ENCODE measurements around the gene UNC5C.

UNC5C gene

DNA sequence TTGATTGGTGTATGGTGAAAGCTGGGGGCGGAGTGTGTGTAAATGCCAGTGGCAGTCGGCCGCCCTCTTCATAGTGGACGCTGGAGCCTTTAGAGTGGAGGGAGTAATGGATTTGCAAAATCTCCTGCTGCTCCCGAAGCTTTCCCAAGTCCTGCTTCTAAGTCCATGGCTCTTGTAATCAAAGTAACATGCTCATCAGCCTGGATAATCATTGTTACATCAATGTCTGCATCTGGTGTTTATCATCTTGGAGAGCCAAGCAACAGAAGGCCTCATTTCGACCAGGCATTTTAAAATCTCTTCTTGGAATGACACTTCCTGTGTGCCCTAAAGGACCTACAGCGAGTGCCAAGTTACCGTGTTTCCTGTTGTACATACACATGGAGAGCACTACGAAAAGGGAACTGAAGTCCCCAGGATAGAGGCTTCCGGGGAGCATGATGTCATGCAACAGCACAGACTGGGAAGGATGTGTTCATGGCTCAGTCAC is 32.2 kb downstream of the UNC5C start:
- no peak for FAIRE-seq

DNA sequence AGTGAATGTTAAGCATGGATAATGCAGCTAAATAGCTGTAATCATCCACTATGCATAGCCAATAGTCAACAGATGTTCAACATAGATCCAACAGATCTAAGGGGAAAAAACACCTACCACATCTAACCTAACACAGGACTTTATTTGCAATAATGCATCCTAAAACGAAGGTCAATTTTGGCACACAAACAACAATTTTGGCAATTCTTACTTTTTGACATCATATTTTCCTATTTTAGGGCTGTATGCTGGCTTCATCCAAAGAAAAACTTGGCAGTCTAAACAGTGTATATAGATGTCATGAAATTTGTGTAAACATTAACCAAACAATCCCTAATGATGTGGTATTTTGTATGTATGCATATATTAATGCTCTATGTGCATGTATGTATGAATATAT is 33.2 kb downstream of the UNC5C start:
- FAIRE-seq = no peak

DNA sequence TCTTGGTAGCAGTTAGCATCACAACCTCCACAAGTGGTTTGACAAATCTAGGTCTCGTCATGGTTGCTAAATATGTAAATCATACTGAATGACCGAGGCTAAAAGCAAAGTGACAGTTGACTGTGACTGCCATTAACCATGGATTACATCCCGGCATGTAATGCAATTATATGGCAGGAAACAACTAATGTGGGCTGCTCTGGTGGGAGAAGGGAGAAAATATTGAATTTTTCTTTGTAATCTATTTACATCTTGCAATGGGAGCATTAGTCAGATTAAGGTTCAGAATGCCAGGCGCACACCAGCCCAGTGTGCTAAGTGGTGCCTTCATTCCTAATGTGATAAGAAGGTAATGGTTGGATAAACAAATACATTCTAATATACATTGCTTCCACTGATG is 35.8 kb downstream of the UNC5C start:
- no peak for FAIRE-seq

DNA sequence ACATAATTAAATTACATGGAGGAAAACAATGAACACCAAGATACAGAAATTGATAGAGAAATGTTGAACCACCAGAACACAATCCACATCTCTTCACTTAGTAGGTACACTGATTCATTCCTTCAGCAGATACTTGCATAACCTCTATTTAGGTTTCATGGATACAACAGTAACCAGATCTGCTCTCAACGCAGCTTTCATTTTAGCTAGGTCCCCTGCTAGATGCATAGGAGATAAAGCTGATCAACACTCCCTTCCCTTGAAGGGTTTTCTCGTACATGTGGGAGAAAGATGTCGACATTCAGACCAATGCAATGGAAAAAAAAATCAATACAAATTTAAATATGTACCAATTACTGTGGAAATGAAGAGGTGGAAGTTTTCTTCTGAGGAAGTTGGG is 37.3 kb downstream of the UNC5C start:
- FAIRE-seq = no peak

DNA sequence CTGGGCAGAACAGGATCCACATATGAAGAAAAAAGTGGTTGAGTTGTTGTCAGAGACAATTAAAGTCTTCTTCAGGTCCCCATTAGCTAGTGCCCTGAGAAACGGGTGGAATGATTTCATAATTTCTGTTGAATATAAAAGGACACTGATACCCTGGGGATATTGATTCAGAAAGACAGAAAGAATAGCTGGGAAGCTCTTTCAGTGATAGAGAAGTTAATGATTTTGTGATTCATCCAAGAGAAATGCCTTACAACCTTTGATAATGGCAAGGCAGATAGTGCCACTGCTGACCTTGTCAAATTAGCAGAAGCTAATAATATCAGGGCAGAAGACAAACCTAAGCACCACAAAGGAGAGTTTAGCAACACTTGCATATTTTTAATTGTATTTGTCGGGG is 37.9 kb downstream of the UNC5C start:
- no peak for FAIRE-seq

DNA sequence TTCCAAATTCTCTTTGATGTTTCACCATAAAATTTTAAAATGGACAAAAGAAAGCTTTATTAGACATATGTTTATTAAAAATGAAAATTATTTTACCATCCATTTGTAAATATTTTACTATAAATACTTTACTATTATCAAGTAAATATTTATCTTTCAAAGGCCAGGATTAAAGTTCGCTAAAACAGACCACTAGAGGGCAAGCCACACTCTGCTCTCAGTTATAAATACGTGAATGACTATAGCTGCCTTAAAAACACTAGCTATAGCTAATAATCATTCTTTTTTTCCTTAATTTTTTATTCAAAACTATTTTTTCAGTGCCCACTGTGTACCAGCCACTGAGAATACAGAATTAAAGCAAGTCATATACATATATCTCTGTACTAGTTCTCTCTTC is 38.6 kb downstream of the UNC5C start:
- FAIRE-seq = peak; percentile 94

DNA sequence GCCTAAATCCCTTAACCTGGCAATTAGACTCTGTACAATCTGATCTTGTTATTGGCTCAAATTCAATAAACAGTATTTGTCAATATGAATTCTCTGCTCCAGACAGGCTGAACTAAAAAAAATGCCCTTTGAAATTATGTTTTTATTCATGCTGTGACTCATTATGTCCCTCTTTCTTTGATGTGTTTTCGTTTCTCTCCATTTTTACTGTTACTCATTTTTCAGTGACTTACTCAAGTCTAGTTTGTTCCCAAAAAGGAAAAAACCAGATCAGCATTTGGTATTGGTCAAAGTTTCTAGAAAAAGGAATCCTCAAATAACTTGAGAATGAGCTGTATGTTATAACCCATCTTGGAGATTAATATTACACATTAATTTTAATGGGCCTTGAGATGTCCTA is 40.4 kb downstream of the UNC5C start:
- FAIRE-seq = no peak

DNA sequence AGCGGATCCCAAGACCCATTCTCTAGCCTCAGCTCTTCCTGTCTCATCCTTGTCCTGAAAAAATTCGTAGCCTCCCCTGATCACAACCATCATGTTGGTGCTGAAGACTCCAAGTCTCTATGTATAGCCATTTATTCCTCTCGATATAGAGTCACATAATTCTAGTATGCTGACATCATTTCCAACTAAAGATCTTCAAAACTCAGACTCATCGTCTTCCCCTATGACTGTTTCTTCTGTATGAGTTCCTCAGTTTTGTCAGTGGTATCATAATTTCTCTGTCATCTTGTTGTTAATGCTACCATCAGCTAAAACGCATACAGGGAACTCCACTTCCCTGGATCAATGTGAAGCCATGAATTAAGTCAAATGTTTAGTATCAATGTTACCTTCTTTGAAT is 41.2 kb downstream of the UNC5C start:
- FAIRE-seq = no peak

DNA sequence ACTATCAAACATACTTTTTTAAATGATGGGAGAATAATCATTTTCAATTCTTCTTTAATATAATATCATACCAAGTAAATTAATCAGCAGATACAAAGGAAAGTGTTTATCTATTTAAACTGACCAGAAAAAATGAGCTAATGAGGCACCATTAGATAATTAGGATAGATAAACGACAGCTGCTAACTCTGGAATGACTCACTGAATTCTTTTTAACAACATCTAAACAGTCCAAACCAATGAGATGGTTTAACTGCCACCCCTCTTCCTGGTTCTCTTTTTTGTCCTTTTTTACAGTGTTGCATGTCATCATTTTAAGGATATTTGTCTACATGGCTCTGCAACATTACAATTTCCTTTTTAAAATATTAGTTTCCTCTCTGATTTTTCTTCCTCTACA is 41.6 kb downstream of the UNC5C start:
- FAIRE-seq = no peak

DNA sequence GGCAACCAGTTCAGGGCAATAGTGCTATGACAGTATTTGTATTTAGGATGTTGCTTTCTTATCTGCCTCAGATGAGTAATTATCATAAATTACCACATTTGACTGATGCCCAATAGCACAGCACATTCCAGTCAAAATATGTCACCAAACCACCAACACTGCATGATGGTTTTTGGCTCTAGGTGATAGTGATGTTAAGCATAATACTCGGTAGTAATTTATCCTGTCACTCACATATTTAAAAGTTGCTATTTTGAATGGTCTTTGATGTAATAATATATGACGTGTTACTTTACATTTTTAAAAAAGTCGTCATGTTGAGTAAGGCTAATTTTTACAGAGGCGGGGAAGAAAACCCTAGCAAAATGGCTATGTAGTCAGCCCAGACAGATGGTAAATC is 42.5 kb downstream of the UNC5C start:
- no peak for FAIRE-seq

DNA sequence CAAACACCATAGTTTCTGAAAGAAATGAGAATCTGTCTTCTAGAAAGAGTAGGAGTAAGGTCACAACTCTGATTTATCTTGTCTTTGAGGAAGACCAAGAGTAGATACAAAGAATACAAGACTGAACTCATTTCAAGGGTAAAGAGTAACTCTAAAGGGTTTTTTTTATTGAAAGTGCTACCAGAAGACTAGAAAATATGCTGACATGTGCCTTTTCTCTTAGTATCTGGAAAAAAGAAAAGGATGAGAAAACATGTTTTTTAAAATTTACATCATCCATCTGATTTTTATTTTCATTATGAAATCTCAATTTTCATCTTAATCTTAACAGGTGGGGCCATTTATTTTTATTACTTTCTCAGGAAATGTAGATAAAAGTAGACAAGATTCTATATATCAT is 43.0 kb downstream of the UNC5C start:
- no peak for FAIRE-seq

DNA sequence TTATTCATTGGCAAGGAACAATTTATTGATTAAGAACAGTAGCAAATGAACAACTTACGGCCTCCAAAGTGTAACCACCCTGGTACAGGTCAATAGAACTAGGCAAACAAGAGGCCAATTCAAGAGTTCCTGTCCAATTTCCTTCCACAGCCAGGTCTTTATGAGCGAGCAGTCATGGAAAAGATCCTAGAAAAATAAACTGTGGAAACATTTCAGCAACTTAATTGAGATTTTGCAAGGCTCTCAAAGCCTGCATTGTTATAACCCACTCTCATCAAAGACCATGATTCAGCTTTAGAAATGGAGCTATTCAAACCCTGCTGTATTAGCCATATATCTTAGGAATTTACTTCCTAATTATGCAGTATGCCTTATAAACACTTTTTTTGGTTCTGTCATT is 43.6 kb downstream of the UNC5C start:
- no peak for FAIRE-seq

DNA sequence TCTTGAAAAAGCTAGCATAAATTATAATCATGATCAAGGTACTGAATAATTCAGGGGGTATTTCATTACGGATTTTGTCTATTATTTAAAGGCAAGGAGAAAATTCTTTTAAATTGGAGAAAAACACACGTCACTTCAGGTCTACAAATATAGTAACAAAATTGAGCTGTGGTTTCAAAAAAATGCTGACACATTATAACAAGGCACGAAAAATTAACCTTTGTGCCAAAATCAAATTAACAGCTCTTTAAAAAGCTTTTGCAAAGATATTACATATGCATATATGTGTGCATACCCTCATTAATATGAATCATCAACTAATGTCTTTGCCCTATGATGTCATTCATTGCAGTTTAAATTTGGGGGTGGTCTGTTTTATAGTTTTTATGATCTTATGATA is 44.3 kb downstream of the UNC5C start:
- FAIRE-seq = no peak

DNA sequence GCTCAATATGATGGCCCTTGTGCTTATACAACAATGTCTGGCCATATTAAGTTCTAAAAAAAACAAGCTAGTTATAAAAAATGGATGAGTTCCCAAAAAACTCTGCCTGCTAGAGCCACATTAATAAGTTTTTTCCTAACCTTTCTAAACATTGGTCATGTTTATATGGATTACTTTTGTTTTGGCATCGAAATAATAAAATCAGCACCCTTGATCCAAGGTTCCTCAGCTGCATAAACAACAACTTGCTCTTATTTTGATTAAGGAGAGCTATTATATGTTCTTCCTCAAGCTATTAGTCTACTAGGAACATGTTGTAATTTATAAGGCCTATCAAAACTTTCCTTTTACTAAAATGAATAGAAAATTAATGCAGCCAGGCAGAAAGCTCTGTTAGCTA is 48.4 kb downstream of the UNC5C start:
- FAIRE-seq = peak; percentile 66

DNA sequence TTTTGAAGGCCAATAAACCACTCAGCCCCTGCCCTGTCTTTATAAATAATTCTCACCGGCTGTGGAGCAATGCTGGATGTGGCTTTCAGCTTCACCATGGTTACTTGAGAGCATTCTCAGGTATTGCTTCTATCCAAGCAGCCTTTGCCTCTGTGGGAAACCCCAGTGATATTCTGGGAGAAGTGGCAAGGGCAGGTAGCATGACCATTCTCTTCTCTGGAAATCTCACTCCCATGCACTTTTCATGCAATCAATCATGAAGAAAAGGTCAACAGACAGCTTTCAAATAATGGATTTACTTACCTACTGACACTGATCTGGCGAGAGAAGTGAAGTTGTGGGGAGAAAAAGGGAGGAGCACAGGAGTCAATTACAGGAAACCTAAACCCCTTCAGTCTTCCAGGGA is 49.5 kb downstream of the UNC5C start:
- FAIRE-seq = no peak

DNA sequence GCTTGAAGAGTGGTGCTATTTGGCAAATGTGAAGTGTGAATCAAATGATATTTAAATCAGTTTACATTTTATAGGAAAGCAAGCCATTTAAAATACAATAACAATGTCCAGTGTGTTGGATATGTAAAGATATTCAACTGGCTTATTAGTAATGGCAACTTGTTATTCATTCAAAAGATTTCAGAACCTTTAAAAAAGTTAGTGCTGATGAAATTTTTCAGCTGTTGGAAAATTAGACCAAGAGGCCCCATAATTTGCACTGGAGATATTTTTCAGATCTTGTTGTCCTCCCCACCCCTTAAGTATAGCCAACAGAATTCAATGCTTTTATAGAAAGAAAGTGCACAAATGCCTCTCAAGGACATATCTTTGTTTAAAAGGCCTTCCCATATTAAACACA is 54.6 kb downstream of the UNC5C start:
- no peak for FAIRE-seq

DNA sequence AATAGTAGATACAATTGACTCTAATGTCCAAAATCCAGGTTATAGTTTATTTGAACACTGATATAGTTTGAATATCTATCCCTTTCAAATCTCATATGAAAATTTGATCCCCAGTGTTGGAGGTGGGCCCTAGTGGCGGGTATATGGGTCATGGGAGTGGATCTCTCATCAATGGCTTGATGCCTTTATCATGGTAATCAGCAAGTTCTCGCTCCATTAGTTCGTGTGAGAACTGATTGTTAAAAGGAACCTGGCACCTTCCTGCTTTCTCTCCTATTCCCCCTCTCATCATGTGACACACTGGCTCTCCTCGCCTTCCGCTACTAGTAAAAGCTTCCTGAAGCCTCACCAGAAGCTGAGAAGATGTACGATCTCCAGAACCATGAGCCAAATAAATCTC is 70.1 kb downstream of the UNC5C start:
- FAIRE-seq = no peak

DNA sequence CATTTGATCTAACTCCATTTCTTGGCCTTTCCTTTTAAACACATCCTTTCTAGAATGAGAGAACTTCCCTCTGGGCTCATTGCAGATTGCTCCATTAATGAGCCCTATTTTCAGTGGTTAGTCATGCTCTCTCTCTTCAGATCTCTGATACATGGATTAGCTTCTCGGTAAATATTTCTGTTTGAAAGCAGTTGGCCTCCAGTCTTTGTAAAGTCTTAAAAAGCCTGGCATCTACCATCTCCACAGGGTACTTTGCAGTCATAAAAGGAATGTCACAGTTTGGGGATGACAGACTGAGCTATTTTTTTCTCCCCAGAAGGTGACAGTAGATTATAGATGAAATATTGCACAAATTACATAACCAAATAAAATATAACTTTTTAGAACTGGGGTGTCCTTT is 72.7 kb downstream of the UNC5C start:
- FAIRE-seq = no peak

DNA sequence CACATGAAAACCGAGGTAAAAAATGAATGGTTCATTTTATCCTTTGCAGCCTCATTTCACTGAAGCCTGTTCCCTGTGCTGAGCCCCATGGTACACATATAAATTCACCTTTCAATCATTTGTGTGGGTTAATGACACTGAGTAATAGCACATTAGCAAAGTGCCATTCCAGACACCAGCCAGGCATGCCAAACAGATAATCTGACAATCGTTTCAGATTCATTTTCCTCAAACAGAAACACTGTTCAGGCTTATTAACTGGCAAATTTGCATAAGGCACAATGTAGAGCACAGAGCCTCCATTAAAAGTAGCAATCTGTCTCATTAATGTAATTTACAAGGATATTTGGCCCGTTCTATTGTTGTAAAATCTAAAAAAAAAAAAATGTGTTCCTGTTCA is 76.2 kb downstream of the UNC5C start:
- no peak for FAIRE-seq

DNA sequence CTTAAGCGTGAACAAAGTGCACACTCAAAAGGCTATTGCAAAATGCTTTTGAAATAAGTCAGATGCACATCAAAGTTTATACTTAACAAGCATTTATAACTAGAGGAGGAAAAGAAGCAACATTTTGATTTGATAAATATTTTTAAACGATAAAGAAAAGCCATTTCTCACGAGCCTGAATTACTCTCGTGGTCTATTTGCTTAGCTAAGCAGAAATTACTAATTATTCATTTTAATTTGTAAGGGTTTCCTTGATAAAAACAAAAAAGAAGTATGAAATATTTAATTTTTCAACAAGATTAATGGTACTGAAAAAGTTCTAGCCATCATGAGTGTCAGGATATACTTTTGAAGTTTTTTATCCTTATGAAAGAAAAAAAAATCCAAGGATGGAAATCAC is 78.2 kb downstream of the UNC5C start:
- FAIRE-seq = no peak

DNA sequence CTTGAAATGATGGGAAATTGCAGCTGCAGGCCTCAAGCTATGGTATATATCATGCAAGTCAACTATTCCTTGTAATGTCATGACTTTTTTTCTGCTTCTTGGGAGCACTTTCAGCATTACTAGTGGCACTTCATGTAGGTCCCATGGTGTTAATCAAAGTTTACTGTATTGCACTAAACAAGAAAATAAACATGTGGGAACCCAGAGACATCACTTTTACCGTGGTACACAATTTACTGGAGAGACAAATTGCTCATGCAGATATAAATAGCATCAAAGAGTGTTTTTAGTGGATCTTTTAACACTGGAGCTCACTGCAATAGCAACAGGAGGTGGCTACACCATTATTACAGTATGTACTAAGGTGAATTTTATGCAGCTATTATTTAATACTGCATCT is 79.2 kb downstream of the UNC5C start:
- no peak for FAIRE-seq

DNA sequence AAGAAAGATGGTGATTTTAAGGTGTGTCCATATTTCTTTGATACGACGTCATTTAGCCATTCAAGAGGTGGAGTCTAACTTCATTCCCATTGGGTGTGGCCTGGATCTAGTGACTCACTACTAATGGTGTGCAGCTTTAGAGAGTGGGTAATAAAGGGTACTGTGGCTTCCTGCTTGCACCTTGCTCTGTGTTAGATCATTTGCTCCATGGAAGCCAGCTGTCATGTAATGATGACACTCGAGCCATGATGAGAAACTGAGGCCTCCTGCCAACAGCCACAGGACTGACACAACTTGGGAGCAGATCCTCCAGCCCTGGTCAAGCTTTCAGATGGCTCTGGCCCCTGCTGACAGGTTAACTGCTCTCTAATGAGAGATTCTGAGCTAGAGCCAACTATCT is 82.0 kb downstream of the UNC5C start:
- no peak for FAIRE-seq

DNA sequence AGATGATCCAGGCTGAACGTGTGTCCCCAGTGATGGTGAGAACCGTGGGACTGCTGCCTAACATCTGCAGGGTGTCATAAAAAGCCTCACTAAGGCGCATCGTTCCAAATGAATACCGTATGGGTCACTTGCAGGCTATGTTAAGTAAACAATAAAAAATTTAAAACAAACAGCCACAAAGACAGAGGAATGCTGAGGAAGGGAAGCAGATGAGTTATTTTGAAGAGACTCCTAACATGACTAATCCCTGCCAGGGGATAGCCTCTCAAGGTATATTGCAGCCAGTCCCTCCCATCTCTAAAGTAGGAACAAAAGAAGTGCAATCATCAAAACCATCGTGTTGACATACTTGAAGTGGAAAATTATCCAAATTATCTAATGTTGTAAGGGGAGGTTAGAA is 83.8 kb downstream of the UNC5C start:
- peak; percentile 96 for FAIRE-seq

DNA sequence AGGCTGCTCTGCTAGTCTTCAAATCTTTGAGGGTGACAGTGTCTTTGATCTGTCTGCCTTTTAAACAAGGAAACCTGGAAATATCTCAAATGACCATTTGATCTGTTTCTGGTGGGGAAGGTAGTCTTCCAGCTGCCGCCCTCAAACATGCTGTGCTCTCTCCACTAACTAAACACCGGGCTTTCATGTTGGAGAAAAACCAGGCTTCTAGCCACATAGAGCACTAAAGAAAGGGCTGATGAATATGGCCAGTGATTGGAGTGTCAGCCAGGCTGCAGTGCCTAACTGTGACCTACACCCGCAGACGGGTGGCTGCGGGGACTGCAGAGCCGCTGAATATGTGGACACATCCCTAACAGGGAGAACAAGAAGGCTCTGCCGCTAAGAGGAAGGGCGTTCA is 85.9 kb downstream of the UNC5C start:
- FAIRE-seq = no peak

DNA sequence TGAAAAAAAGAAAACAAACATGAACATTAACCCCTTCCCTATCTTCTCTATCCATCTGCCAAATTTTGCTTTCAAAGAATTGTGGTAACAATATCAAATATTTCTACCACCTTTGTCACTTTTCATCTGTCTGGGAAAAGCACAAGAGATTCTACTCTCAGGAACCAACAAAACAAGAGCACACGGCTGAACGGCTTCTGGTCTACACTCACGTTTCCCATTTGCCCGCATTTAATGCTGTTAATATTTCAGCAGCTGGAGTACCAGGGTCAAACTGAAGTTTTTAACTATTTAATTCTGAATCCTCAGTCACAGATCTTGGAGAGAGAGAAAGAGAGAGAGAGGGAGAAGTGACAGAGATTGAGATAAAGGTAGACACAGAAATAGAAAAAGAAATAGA is 91.4 kb downstream of the UNC5C start:
- FAIRE-seq = no peak

DNA sequence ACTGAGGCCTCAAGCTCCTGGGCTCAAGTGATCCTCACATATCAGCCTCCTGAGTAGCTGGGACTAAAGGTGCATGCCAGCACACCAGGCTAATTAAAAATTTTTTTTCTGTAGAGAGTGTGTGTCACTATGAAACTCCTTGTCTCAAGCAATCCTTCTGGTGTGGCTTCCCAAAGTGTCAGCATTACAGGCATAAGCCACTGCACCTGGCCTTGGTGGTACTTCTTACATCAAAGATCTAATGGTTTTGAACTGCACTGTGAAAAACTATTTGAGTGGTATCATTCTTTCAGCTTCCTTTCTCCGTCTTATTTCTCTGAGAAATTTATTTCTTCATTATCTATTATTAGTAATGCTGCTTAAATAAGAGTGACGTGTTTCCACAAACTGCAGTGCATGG is 98.5 kb downstream of the UNC5C start:
- no peak for FAIRE-seq

All from endometrium (tissue), 2 donors.